GM18873 (cell line): ENCODE results near the gene CEP170.

Experiments
- ATAC-seq: cut with Tn5 transposase; IDR thresholded peaks from one replicate; pipeline ENCODE4 v1.9.1; 2021; ENCODE audit warnings: mild to moderate bottlenecking, moderate library complexity, moderate number of reproducible peaks; ENCODE audit not compliant: unreplicated experiment, low FRiP score

Gene CEP170

DNA sequence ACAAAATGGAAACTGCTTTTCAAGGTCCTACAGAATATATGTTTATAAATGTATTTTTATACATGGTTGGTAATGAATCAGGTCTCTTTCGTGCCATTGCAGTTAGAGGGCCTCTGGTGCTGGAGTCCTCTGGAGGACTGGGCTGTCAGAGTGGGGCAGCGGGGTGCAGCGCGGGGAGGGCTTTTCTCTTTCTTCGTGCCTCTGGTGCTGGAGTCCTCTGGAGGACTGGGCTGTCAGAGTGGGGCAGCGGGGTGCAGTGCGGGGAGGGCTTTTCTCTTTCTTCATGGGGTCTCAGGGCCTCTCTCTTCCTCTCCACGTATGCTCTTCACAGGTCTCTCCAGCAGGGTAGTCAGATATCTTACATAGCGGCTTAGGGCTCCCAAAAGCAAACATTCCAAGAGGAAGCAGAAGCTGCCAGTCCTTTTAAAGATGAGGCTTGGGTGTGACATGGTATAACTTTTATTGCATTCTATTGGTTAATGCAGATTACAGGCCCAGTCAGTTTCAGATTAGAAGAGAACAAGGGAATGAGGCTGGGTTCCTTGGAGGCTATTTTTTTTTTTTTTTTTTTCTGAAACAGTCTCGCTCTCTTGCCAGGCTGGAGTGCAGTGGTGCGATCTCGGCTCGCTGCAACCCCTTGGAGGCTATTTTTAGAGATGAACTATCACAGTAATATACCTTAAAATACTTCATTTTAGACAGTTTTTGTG is 13.8 kb upstream of the CEP170 start:
- no peak for ATAC-seq

DNA sequence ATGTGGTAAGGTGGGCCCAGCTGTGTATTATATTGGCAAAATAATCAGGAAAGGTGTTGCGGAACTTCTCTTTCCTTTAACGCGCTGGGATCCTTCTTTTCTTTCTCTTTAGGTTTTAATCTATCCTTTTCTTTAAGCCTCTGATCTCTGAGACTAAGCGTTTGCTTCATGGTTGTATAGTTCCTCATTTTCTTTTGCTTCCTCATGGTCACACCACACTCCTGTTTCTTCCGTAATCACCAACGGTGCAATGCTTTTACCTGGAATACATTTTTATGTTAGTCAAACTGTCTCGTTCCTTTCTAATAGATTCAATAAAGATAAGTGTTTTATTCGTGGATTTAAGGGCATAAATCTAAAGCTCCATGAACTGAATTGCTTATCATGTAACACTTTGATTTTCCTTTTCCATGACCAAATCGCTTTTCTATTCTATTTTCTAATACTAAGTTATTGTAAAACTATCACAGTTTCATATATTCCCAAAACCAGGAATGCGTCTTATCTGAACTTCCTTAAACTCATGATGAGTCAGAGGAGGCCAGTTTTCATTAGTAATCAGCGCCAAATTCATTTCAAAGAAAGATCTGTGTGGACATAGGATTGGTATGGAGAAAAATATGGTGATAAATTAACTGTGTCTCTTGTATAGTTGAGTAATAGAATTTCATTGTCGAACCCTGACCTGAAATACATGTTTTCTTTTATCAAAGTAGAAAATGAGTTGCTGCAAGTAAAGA is 13.0 kb upstream of the CEP170 start:
- ATAC-seq: no peak

DNA sequence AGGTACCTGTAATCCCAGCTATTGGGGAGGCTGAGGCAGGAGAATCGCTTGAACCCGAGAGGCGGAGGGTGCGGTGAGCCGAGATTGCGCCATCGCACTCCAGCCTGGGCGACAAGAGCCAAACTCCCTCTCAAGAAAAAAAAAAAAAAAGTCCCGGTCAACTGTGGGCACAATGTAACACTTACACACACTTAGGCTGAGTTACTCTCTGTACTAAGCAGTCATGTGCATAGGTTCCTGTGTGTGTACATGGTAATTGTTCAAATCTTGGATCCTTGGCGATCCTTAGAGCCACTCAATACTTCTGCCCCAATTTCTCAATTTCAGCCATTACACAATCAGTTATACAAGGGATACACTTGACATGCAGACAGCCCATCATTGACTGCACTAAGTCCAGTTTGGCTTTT is 12.4 kb upstream of the CEP170 start:
- no peak for ATAC-seq

DNA sequence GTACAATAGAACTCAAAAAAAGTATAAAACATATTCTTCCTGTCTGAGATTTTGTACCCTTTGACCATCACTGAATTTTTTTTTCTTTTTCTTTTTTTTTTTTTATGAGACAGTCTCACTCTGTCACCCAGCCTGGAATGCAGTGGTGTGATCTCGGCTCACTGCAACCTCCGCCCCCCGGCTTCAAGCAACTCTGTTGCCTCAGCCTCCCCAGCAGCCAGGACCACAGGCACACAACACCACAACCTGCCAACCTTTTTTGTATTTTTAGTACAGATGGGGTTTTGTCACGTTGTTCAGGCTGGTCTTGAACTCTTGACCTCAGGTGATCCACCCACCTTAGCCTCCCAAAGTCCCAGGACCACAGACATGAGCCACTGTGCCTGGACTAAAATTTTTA is 11.2 kb upstream of the CEP170 start:
- ATAC-seq: no peak

DNA sequence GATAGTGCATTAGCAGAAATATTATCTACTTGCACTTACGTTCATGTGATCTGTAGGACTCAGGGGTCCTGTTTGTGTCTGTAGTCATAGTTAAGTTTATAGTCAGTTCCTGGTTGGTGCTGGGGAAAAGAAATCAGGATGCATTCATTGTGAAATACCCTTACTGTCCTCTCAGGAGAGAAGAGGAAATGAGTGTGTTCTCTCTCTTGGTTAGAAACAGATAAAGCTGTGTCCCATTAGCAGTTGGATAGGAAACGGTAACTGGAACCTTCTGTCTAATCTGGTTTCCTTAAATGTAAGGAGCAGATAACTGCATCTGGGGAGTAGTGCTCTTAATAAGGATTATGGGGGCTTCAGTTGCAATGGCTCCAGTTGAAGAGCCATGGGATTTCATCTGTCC is 9.6 kb upstream of the CEP170 start:
- no peak for ATAC-seq

GRCh38 chr1:243261390-243261789 is 6.3 kb upstream of the CEP170 start:
- ATAC-seq: no peak

DNA sequence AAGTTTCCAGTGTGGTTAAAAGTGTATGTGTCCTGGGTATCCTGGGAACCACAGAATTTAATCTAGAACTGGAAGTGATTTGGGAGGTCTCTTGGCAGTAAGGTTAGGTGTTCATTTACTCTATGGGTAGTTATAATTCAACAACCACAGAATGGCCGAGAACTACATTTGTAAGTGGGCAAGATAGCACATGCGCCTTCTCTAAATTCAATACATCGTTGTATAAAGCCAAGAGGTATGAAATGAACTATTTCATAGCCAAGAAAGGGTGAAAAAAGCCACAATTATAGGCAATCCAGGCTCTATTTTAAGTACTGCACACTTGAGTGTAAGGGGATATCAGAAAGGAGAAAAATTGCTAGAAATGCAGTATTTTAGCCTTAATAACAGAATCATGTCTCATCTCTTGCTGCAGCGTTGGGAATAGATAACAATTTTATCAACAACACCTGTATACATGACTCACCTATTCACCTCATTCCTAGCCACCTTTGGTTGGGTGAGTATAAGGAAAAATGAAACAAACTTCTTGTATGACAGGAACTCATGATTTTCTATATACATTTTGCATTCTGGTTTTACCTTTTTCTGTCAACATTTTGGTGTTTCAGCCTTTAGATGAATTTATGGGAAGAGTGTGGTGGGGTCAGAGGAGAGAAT is 5.3 kb upstream of the CEP170 start:
- ATAC-seq: no peak

DNA sequence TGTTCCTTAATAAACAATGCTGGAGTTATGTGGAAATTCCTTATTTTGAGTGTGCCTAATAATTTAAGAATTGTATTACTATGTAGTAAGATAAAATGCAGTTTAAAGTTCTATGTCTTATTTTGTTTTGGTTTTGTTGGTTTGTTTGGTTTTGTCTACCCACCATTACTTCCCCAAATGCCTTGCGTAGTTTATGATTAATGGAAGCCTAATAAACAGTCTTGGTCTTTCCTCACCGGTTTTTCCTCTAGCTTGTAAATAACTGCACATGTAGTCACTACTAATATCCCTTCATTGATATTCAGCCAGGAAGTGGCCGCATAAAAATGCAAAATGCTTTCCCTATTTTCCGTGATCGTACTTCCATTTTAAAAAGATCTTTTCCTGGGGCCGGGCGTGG is 3.6 kb upstream of the CEP170 start:
- no peak for ATAC-seq

DNA sequence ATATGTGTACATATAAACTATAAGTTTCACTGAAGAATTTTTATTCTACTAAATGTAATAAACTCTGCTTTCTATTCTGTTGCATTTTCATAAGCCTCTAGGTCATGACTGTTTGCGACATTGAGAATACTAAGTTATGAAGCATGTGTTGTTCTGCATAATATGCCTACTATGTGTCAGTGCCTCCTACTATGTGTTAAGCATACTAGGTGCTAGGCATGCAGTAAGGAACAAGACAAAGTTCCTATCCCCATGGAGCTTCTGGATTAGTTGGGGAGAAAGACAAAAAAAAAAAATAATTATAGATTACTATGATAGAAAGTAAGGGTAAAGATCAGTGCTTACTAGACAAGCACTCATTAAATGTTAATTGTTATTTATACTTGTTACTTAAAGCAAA is 2.1 kb upstream of the CEP170 start:
- no peak for ATAC-seq

- ATAC-seq: no peak
Observed at GRCh38 chr1:243256590-243256989, 1.5 kb upstream of the CEP170 start.

DNA sequence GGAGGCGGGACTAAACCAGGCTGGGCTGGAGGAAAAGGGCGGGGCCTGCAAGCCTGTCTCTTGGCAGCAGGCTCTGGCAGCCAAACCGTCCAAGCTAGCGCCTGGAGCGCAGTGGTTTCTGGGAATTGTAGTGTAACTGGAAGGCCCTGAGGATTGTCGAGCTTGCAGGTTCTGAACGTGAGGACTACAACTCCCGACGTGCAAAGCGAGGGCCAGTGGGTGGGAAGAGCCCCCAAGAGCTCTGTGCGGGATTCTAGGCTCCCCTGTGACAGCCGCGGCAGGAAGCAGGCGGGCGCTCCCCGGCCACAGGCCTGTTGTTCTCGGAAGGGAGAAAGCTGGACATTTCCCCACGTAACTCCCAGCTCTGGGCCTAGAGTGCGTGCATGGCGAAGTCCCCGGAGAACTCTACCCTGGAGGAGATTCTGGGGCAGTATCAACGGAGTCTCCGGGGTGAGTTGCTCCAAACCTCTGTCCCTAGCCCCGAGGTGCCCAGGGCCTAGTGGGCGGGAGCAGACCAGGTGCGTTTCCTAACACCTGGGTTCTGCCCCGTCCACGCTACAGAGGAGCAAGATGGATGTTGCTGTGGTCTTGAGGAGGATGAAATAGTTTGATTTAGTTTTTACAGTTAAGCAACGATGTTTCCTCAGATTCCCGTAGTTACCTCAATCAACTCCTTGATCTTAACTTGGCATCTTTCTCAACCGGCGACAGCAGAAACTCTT is 871 bp upstream of the CEP170 start, which contains the start of gene SDCCAG8:
SDCCAG8 (plus strand) TSS at position 251 of the 722 bp plus-strand sequence; CDS start at position 384, 133 bp downstream.
- peak; percentile 78 for ATAC-seq

GRCh38 chr1:243254233-243254926 is 701 bp downstream of the CEP170 start:
- no peak for ATAC-seq

GRCh38 chr1:243253926-243254232 is 1.2 kb downstream of the CEP170 start:
- no peak for ATAC-seq

- no peak for ATAC-seq
Observed at GRCh38 chr1:243253211-243253925, 1.7 kb downstream of the CEP170 start.

DNA sequence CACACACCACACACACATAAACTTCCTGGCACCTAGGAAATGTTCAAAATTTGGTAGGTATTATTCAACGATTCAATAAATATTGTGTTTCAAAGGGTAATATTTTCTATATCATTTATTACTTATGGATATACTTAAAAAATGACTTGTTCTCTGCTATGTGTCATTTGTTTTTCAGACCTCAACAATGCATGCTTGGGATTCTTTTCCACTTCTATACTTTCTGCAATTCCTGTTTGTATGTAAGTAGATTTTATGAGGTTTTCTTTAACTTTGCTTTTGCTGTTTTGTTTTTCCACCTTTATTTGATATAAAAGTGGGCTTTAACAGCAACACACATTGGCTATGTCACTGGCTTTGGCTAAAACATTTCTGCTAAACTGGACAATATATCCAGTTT is 3.5 kb downstream of the CEP170 start:
- no peak for ATAC-seq

DNA sequence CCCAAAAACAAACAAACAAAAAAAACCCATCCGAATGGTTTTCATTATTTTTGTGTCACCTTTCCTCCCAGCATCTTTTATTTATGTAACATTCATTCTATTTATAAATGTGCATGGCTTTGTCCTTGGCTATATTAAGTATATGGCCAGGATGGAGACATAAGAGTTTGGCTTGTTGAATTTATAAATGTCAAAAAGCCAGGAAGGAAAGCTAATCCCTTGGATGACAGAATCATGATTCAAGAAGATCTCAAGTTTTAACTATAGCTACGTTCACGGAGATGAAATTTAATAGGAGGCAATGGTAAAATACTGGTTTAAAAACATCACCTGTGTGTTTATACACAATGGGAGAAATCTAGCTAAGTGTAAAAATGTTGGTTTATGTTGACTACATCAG is 5.0 kb downstream of the CEP170 start:
- ATAC-seq: no peak

- no peak for ATAC-seq
Observed at GRCh38 chr1:243249214-243249613, 5.9 kb downstream of the CEP170 start.

DNA sequence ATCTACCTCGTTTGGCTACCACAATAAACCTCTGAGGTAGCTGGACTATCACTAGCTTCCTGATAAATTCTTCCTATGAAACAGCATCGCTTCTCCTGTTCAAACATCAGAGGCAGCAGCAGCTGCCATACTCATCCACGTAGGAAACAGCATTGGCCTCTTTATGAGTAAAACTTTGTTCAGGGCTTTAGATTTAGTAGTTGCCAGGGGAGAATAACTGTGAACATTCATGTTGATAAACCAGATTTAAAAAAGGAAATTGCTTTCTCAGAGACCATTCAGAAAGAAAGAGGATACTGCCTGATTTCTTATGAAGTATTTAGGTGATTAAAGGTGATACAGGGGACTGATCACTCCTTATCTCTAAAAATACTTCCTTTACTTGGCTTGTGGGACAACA is 7.2 kb downstream of the CEP170 start:
- ATAC-seq: no peak

- ATAC-seq: no peak
Observed at GRCh38 chr1:243246916-243247315, 8.2 kb downstream of the CEP170 start.

- peak; percentile 47 for ATAC-seq
Observed at GRCh38 chr1:243244432-243244841, 10.6 kb downstream of the CEP170 start.
